ENCODE data around the gene YES1.

The YES1 gene

DNA sequence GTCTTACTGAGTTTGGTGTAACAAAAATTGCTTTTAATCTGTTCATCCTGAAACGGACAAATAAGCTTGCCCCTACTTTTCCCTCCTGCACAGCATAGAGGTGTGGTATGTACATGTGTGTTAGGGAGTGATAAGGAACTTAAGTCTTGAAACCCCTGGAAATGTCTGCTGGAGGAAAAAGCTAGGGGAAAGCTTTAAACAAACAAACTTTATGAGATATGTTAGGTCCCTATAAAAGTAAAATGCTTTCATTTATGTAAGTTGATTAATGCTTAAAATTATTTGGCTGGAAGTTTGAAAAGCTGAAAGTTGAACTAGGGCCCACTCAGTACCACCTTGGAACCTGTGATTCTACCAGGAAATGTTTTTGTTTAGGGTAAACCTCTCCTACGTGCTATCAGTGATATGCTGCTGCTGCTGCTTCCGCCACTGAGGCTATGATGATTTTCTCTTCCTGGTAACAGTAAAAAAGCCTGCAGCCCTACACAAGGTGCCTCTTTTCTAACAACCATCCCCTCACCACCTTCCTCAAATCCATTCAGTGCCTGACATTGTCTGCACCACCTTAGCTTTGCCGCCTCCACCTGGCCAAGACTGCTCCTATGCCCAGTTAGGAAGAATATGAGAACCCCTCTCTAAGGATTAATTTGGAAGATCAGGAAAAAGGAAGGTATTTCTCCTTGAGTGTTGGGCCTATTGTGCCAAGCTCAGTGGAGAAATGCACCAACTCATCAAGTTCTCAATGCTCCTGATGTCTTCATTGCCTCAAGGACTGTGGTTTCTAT is 2.5 kb upstream of the YES1 start:
- H3K18ac ChIP-seq (ENCODE audit: low read length) = no peak overlapping the region
- H2BK120ac ChIP-seq (ENCODE audit: low read depth, low read length) = no peak overlapping the region
- H2AFZ ChIP-seq (ENCODE audit: low read length) = no peak overlapping the region
- H3K9ac ChIP-seq (ENCODE audit: low read depth, low read length, poor library complexity) = no peak overlapping the region
- H4K8ac ChIP-seq (ENCODE audit: low read depth, low read length) = no peak overlapping the region
- H3K4ac ChIP-seq (ENCODE audit: low read length) = no peak overlapping the region
- H3K4me1 ChIP-seq (ENCODE audit: control insufficient read depth in 2 of 2, insufficient read depth in 1 of 2, low read depth in 1 of 2, low read length in 2 of 2) = peaks cover 2 to 17% of the 10 kb centered on the region in 2 donors
- H3K27ac ChIP-seq (replicated peaks; ENCODE audit: low read length) = no peak overlapping the region
- H3K27me3 ChIP-seq (ENCODE audit: control insufficient read depth in 3 of 3, insufficient read depth in 3 of 3, low read depth in 1 of 3, low read length in 3 of 3) = no peaks in the 10 kb centered on the region
- no peaks in the 10 kb centered on the region for H3K79me1 ChIP-seq (ENCODE audit: low read depth, low read length)
- no peak overlapping the region for H3K14ac ChIP-seq (ENCODE audit: low read length)
- no peak overlapping the region for H3K4me3 ChIP-seq (ENCODE audit: low read length in 2 of 2)
- H3K23ac ChIP-seq (ENCODE audit: low read depth, low read length, poor library complexity) = no peak overlapping the region
- H2BK5ac ChIP-seq (ENCODE audit: low read length) = no peak overlapping the region
- H4K91ac ChIP-seq (ENCODE audit: low read depth, low read length, poor library complexity) = no peak overlapping the region
- H3K36me3 ChIP-seq (replicated peaks in 1 of 2; ENCODE audit: control insufficient read depth in 2 of 2, insufficient read depth in 2 of 2, low read length in 2 of 2) = no peaks in the 10 kb centered on the region
- H2BK12ac ChIP-seq (ENCODE audit: low read length) = no peak overlapping the region
- H2BK15ac ChIP-seq (ENCODE audit: low read length) = no peak overlapping the region
- WGBS, 2 donors (ENCODE audit: extremely low coverage in 2 of 2, insufficient read length in 2 of 2, insufficient replicate concordance in 1 of 2) = no CpG with 5 or more reads among the region's 4 CpGs
- H3K9me3 ChIP-seq (replicated peaks in 1 of 2; ENCODE audit: control insufficient read depth in 2 of 2, insufficient read depth in 1 of 2, low read depth in 1 of 2, low read length in 2 of 2) = peaks cover 0 to 7% of the 10 kb centered on the region in 2 donors
- no peak overlapping the region for H2AK5ac ChIP-seq (ENCODE audit: low read depth, low read length)
- no peak overlapping the region for H3K4me2 ChIP-seq (ENCODE audit: insufficient read depth, low read length, poor library complexity, severe bottlenecking)
- DNase-seq (ENCODE audit: low spot score) = no peak

- Histone ChIP-seq H2BK15ac (ENCODE audit: low read length) (peak overlapping the region; percentile 25), H3K18ac (ENCODE audit: low read length) (peak overlapping the region; percentile 94), H3K36me3 (replicated peaks in 1 of 2; ENCODE audit: control insufficient read depth in 2 of 2, insufficient read depth in 2 of 2, low read length in 2 of 2) (no peaks in the 10 kb centered on the region), H3K27ac (replicated peaks; ENCODE audit: low read length) (peak overlapping the region; percentile 94), H3K14ac (ENCODE audit: low read length) (no peak overlapping the region), H2BK12ac (ENCODE audit: low read length) (no peak overlapping the region), H3K4me3 (ENCODE audit: low read length in 2 of 2) (peak overlapping the region; percentile 68 to 83), H3K4me1 (ENCODE audit: control insufficient read depth in 2 of 2, insufficient read depth in 1 of 2, low read depth in 1 of 2, low read length in 2 of 2) (peaks cover 2 to 17% of the 10 kb centered on the region in 2 donors), H3K79me1 (ENCODE audit: low read depth, low read length) (no peaks in the 10 kb centered on the region), H3K4ac (ENCODE audit: low read length) (no peak overlapping the region), H2AK5ac (ENCODE audit: low read depth, low read length) (no peak overlapping the region), H3K27me3 (ENCODE audit: control insufficient read depth in 3 of 3, insufficient read depth in 3 of 3, low read depth in 1 of 3, low read length in 3 of 3) (no peaks in the 10 kb centered on the region), H2BK120ac (ENCODE audit: low read depth, low read length) (no peak overlapping the region), H3K9me3 (replicated peaks in 1 of 2; ENCODE audit: control insufficient read depth in 2 of 2, insufficient read depth in 1 of 2, low read depth in 1 of 2, low read length in 2 of 2) (peaks cover 0 to 7% of the 10 kb centered on the region in 2 donors), H3K4me2 (ENCODE audit: insufficient read depth, low read length, poor library complexity, severe bottlenecking) (peak overlapping the region; percentile 70), H3K9ac (ENCODE audit: low read depth, low read length, poor library complexity) (peak overlapping the region; percentile 75), H4K91ac (ENCODE audit: low read depth, low read length, poor library complexity) (no peak overlapping the region), H2BK5ac (ENCODE audit: low read length) (peak overlapping the region; percentile 56), H3K23ac (ENCODE audit: low read depth, low read length, poor library complexity) (no peak overlapping the region), H4K8ac (ENCODE audit: low read depth, low read length) (no peak overlapping the region), H2AFZ (ENCODE audit: low read length) (peak overlapping the region; percentile 99)
- DNase-seq (ENCODE audit: low spot score) = no peak
- no CpG with 5 or more reads among the region's 18 CpGs for WGBS, 2 donors (ENCODE audit: extremely low coverage in 2 of 2, insufficient read length in 2 of 2, insufficient replicate concordance in 1 of 2)
Observed at GRCh38 chr18:813172-814071, 1.4 kb upstream of the YES1 start.

- peak overlapping the region; percentile 99 for H2AFZ ChIP-seq (ENCODE audit: low read length)
- no peaks in the 10 kb centered on the region for H3K79me1 ChIP-seq (ENCODE audit: low read depth, low read length)
- peak overlapping the region; percentile 94 for H3K18ac ChIP-seq (ENCODE audit: low read length)
- H3K9ac ChIP-seq (ENCODE audit: low read depth, low read length, poor library complexity) = peak overlapping the region; percentile 91
- no peak overlapping the region for H3K14ac ChIP-seq (ENCODE audit: low read length)
- no peak overlapping the region for H4K91ac ChIP-seq (ENCODE audit: low read depth, low read length, poor library complexity)
- no CpG with 5 or more reads among the region's 66 CpGs for WGBS, 2 donors (ENCODE audit: extremely low coverage in 2 of 2, insufficient read length in 2 of 2, insufficient replicate concordance in 1 of 2)
- H3K4ac ChIP-seq (ENCODE audit: low read length) = no peak overlapping the region
- no peaks in the 10 kb centered on the region for H3K27me3 ChIP-seq (ENCODE audit: control insufficient read depth in 3 of 3, insufficient read depth in 3 of 3, low read depth in 1 of 3, low read length in 3 of 3)
- peak overlapping the region; percentile 98 for H3K23ac ChIP-seq (ENCODE audit: low read depth, low read length, poor library complexity)
- H3K4me3 ChIP-seq (ENCODE audit: low read length in 2 of 2) = peak overlapping the region; percentile 68 to 83
- H3K27ac ChIP-seq (replicated peaks; ENCODE audit: low read length) = peak overlapping the region; percentile 94
- H2BK12ac ChIP-seq (ENCODE audit: low read length) = no peak overlapping the region
- peaks cover 0 to 7% of the 10 kb centered on the region in 2 donors for H3K9me3 ChIP-seq (replicated peaks in 1 of 2; ENCODE audit: control insufficient read depth in 2 of 2, insufficient read depth in 1 of 2, low read depth in 1 of 2, low read length in 2 of 2)
- H2AK5ac ChIP-seq (ENCODE audit: low read depth, low read length) = no peak overlapping the region
- peak overlapping the region; percentile 56 for H2BK5ac ChIP-seq (ENCODE audit: low read length)
- peak overlapping the region; percentile 25 for H2BK15ac ChIP-seq (ENCODE audit: low read length)
- no peak overlapping the region for H2BK120ac ChIP-seq (ENCODE audit: low read depth, low read length)
- peaks cover 2 to 20% of the 10 kb centered on the region in 2 donors for H3K4me1 ChIP-seq (ENCODE audit: control insufficient read depth in 2 of 2, insufficient read depth in 1 of 2, low read depth in 1 of 2, low read length in 2 of 2)
- peak overlapping the region; percentile 70 for H3K4me2 ChIP-seq (ENCODE audit: insufficient read depth, low read length, poor library complexity, severe bottlenecking)
- no peak overlapping the region for H4K8ac ChIP-seq (ENCODE audit: low read depth, low read length)
- no peak for DNase-seq (ENCODE audit: low spot score)
- no peaks in the 10 kb centered on the region for H3K36me3 ChIP-seq (replicated peaks in 1 of 2; ENCODE audit: control insufficient read depth in 2 of 2, insufficient read depth in 2 of 2, low read length in 2 of 2)
Observed at GRCh38 chr18:812376-813171, 532 bp upstream of the YES1 start.

All from neuronal stem cell (in vitro differentiated cells).